GM12875 (cell line): ENCODE data around the gene SLC44A2.

Experiments
- H3K4me3 ChIP-seq: one replicate; pipeline ENCODE4 v1.5.1; 2011; ENCODE audit warnings: low read depth, low read length, control low read depth
- TF ChIP-seq, protein P1 (sequence below): IDR thresholded peaks from 2 replicates; pipeline ENCODE4 v1.5.1; 2011; ENCODE audit warnings: low read depth, mild to moderate bottlenecking, control low read depth, inconsistent platforms, low read length, moderate library complexity, borderline replicate concordance; ENCODE audit not compliant: insufficient read depth

Gene SLC44A2

DNA sequence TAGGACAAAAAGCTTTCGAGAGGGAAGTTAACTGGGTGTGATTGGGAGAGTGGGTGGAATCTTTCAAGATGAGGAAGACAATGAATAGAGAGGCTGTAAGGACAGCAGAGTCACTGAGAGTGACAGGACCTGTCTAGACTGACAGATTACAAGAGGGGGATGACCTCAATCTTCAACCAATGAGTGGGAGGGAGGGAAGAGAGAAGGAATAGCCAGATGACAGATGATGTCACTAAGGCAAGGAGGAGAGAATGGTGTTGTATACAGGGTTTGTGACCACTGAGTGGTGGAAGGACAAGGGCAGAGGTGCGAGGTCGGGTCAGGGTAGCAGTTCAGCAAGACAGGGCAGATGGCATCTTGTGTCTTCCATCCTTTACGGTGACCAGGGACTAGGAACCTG, 23.0 kb downstream of the SLC44A2 start:
- TF ChIP-seq, protein P1, sequence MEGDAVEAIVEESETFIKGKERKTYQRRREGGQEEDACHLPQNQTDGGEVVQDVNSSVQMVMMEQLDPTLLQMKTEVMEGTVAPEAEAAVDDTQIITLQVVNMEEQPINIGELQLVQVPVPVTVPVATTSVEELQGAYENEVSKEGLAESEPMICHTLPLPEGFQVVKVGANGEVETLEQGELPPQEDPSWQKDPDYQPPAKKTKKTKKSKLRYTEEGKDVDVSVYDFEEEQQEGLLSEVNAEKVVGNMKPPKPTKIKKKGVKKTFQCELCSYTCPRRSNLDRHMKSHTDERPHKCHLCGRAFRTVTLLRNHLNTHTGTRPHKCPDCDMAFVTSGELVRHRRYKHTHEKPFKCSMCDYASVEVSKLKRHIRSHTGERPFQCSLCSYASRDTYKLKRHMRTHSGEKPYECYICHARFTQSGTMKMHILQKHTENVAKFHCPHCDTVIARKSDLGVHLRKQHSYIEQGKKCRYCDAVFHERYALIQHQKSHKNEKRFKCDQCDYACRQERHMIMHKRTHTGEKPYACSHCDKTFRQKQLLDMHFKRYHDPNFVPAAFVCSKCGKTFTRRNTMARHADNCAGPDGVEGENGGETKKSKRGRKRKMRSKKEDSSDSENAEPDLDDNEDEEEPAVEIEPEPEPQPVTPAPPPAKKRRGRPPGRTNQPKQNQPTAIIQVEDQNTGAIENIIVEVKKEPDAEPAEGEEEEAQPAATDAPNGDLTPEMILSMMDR, result no peak
- no peak overlapping the region for H3K4me3 ChIP-seq

DNA sequence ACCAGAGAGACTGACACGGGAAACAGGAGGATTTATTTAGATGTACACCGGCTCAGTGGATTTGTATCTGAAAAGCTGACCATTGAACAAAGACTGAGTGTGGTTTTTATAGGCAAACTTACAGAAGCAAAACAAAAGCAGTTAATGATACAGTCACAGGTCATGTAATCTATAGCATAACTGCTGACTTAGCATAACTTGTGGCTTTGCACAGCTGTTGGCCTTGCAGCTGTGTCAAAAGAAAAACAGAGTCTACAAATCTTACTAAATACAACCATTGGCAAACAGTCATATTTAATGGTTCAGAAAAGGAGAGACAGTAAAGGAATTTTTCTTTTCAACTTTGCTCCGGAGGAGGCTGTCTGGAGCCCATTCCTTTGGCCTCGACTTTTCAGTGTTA, 26.5 kb downstream of the SLC44A2 start:
- H3K4me3 ChIP-seq, result no peak overlapping the region
- TF ChIP-seq, protein P1, result no peak

DNA sequence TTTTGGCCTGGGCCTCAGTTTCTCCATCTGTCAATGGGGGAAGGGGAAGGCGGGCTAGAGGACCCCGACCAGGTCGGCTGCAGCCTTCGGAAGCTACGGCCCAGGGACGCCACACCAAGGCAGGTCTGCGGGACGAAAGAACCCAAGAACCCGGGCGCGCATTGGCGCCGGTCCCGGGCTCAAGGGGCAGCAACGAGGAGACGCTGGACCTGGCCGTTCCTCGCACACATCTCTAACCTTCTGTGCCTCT, 28.1 kb downstream of the SLC44A2 start:
- H3K4me3 ChIP-seq, result peak overlapping the region; percentile 76
- TF ChIP-seq, protein P1, result no peak

DNA sequence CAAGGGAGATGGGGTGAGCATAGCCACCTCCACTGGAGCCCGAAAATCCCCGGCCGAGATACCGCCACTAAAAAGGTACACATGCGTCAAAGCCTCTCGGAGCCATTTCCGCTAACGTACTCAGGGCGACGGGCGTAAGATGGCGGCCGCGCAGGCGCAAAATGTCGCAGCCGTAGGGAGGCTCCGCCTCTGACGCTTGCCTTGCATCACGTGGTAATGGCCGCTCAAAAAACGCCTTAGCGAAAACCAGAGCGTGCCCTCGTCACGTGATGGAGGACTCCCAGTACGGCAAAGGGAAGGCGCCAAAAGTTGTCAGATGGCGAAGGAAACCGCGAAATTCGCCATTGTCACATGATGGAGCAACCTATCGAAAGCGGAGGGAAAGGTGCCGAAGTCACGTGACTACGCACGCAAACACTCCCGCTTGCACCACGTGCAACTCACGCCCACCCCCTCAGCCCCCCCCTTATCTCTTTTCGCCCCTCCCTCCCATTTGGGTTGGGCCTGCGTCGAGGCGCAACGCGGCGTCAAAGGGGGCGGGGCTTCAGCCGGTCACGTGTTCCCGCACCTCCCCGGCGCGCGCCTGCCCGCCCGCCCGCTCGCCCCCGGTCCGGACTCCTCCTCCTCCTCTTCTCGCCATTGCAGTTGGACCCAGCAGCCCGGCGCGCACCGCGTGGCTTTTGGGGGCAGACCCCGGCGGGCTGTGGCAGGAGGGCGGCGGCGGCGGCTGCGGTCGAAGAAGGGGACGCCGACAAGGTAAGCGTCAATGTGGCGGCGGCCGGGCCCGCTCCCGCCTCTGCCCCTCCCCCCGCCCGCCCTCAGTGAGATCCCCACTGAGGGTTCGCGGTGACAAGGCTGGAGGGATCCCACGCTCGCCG, 28.6 kb downstream of the SLC44A2 start, which contains the start of gene ILF3:
ILF3 (plus strand) TSS at position 615 of the 878 bp plus-strand sequence. CDS start 16,260 bp downstream, outside the sequence.
- TF ChIP-seq, protein P1, result no peak

DNA sequence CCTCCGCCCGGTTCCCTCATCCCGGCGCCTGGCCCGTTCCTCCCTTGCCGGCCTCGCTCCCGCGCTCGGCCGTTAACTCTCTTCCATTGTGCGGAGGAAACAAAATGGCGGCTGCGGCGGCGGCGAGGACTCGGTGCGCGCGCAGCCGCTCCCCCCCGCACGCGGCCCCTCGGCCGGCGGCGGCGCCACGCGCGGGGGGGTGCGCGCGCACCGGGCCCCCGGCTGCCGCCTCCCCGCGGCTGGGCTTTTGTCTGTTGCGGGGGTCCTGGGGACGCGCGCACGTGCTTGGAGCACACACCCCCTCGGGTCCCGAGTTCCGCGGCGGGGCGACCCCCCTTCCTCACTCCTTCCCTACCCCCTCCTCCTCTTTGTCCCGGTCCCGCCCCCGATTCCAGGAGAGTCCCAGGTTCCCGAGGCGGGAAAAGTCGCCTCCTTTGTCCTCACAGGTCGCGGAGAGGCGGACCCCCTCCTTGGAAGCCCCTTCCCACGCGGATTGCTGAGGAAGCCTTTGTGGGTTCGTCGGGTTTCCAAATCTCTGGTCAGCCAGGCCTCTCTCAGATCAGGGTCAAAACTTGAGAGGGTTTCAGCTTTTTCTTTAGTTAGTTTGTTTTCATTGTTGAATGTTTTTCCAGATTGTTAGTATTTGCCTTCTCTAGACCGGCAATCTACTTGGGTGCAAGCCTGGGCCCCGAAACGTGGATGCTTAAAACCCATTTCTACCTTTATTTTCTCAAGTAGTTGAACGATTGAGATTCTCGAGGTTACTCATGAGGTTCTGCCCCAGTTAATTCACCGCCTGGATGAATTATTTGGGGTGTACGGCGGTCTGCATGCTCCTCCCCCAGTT, 29.5 kb downstream of the SLC44A2 start:
- TF ChIP-seq, protein P1, result no peak
- peak overlapping the region; percentile 76 for H3K4me3 ChIP-seq

More for the DNA sequence above, 28.6 kb downstream of the SLC44A2 start, which contains the start of gene ILF3:
- peak within 1 kb of the TSS; percentile 76 for H3K4me3 ChIP-seq

DNA sequence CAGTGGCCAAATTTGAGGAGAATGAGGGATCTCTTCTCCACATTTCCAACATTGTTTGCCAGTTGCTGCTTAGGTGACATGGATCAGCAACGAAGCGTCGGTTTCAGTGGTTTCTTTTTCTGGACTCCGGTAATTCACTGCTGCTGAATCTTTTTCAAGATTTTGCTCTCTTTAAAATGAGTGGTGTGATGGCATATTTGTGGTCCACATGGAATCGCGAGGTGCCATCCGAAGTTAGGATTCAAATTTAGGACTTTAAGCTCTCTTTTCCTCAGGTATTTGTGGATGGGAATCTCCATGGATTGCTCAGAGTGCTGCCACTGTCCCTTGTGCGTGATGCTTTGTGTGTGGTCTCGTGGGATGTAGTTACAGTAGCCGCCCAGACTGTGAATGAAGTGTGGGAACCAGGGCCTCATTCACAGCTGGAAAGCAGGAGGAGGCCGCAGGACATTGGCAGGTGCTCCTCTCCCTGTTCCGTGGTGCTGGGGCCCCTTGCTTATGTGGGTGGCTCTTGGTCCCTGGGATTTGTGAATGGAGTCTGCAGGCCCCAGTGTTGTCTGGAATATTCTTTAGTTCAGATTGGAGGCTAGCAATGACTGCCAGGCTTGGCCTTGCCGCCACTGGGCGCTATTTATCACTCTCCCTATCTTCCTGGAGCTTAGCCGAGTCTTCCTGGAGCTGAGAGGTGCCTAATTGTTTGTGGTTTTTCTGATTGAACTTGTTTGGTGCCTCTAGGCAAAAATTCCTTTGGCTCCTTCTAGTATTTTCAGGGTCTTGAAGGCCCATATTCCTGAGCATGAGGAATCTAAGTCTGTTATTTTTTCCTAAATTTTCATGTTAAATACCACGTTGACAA, 30.3 kb downstream of the SLC44A2 start:
- H3K4me3 ChIP-seq, result peak overlapping the region; percentile 76
- TF ChIP-seq, protein P1, result 0 out of 2 replicates have a peak, but pooled peaks have one; percentile 11
